PFSK-1 (cell line): ENCODE measurements around the gene OPCML.

Experiments used
- FOXP2 ChIP-seq: optimal IDR thresholded peaks from 2 replicates; pipeline ENCODE3; 2011; ENCODE audit warnings: borderline replicate concordance, control low read depth, inconsistent platforms; ENCODE audit not compliant: insufficient read depth; ENCODE audit errors: extremely low read length, extremely low read depth
- POLR2AphosphoS5 ChIP-seq: IDR thresholded peaks from 2 replicates; pipeline ENCODE4 v1.6.1; 2012; ENCODE audit warnings: low read depth, mild to moderate bottlenecking, control low read depth, low read length, moderate library complexity
- REST ChIP-seq, 2 experiments: IDR thresholded peaks; 2 replicates each; pipeline versions ENCODE4 v1.6.1 to v1.8.0; 2011 to 2012; ENCODE audit warnings: low read depth in 2 of 2, low read length in 2 of 2, control low read depth in 1 of 2, inconsistent platforms in 1 of 2, mild to moderate bottlenecking in 1 of 2, moderate library complexity in 1 of 2; ENCODE audit not compliant: insufficient read depth in 1 of 2
- SIN3A ChIP-seq: IDR thresholded peaks from 2 replicates; pipeline ENCODE4 v1.6.1; 2012; ENCODE audit warnings: mild to moderate bottlenecking, low read length, moderate library complexity, borderline replicate concordance; ENCODE audit not compliant: insufficient read depth
- TAF1 ChIP-seq: IDR thresholded peaks from 2 replicates; pipeline ENCODE4 v1.6.1; 2012; ENCODE audit warnings: low read length, control low read depth, borderline replicate concordance; ENCODE audit not compliant: insufficient read depth

The OPCML gene

DNA sequence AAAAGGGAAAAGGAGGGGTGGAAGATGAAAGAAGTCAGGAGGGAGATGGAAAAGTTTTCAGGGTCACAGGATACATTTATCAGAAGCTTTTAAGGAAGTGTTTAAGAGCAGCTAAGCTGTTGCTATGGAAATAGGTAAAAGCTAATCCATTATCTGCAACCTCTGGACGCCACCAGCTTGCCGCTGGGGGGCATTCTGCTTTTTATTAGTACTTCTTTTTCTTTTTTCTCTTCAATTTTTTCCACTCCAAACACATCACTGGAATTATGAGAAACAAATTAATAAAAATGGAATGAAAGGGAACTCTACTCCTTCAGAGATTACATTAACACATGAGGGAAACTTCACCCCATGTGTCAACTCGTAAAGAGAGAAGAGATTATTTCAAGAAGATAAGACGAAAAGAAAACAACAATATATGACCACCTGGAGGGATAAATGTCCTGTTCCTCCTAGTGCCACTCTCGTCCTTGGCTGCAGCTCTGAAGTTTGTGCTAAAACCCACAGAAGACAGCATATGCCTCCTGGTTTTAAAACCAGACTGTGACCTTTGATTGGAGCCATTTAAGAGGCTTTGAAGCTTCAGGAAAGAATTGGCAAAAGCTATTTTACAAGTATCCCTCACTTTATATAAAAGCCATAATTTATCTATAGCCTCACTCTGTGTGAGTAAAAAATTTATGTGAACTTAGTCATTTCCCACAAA lies 972.8 kb downstream of the OPCML start:
- TF ChIP-seq TAF1 (no peak), SIN3A (no peak), POLR2AphosphoS5 (no peak), FOXP2 (no peak), REST (IDR thresholded peaks at IDR 0.05; ENCODE audit: insufficient read depth in 1 of 2, low read depth in 2 of 2, low read length in 2 of 2) (no peak)

- no peak for TF ChIP-seq REST (IDR thresholded peaks at IDR 0.05; ENCODE audit: insufficient read depth in 1 of 2, low read depth in 2 of 2, low read length in 2 of 2)
- no peak for TF ChIP-seq SIN3A
- no peak for TF ChIP-seq FOXP2
- TF ChIP-seq POLR2AphosphoS5: no peak
- TF ChIP-seq TAF1: no peak
These were observed 976.0 kb downstream of the OPCML start for GRCh38 chr11:132556316-132556715.

DNA sequence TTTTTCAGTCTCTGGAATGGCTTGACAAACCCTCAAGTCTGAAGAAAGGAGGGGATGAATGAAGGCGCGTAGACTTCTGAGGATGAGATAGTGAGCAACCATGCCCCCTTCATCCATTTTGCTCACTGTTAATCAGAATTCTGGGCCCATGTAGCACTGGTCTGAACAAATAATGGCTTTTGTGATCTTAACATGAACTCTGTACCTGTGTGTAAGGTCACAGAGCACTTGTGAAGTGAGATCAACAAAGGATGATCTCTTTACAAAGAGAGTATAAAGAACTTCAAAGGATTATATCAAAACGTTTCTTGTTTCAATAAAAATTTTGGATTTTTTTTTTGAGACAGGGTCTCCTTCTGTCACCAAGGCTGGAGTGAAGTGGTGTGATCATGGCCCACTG lies 976.7 kb downstream of the OPCML start:
- TF ChIP-seq REST (IDR thresholded peaks at IDR 0.05; ENCODE audit: insufficient read depth in 1 of 2, low read depth in 2 of 2, low read length in 2 of 2) (no peak), FOXP2 (no peak), TAF1 (no peak), SIN3A (no peak), POLR2AphosphoS5 (no peak)

DNA sequence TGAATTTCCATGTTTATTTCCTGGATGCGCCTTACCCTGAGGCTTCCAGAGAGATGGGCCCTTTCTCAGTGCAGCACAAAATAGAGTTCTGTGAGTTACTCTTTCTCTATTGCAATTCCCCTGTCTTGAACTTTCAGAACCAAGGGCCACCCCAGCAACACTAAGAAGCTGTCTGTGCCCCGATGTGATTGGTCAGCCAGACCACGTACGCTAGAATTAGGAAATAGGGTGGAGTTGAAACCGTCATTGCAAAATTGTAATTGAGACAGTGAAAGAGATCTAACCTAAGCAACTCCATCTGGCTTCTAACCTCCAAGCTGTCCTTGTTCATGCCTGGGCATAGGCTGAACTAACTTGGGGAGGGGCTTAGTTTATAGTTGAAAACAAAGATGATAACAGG lies 981.3 kb downstream of the OPCML start:
- TF ChIP-seq SIN3A: no peak
- TF ChIP-seq POLR2AphosphoS5: no peak
- TF ChIP-seq TAF1: no peak
- no peak for TF ChIP-seq REST (IDR thresholded peaks at IDR 0.05; ENCODE audit: insufficient read depth in 1 of 2, low read depth in 2 of 2, low read length in 2 of 2)
- TF ChIP-seq FOXP2: no peak

GRCh38 chr11:132549561-132549960 lies 982.7 kb downstream of the OPCML start:
- TF ChIP-seq REST (IDR thresholded peaks at IDR 0.05; ENCODE audit: insufficient read depth in 1 of 2, low read depth in 2 of 2, low read length in 2 of 2): no peak
